HepG2 (cell line): Measurements from ENCODE around the gene CASP3. TPM values are rescaled to one million over a fixed set of nuclear protein-coding genes. Genes with fewer than 3 reads are reported as not detected.

Experiments used
- ATAC-seq: fragments of 200-7000 bp; cut with Tn5 transposase; 3 replicates; pipeline ENCODE4 v1.9.1; 2020; ENCODE audit warnings: mild to moderate bottlenecking, moderate library complexity
- BruUV-seq: library from RNA; stranded (reverse); fragments of 400-500 nt; replicated peaks from 2 replicates; lab custom pipeline; 2021; lab: Mats Ljungman, UMichigan
- CTCF ChIA-PET: fragments of 300-600 bp; formaldehyde crosslinking; extraction: SDS; loops from one replicate; lab custom pipeline; 2021; ENCODE audit warnings: low total read pairs, inconsistent platforms, low intra/inter-chr PET ratio; lab: Yijun Ruan, JAX
- POLR2A ChIA-PET: fragments of 350-600 bp; sonication (Branson Sonifier 250); formaldehyde crosslinking; loops from one replicate; lab custom pipeline; 2020; ENCODE audit warnings: antibody characterized with exemption, inconsistent platforms; lab: Yijun Ruan, JAX
- DNase-seq: peaks from one replicate; pipeline ENCODE4 v3.0.0-alpha.2; 2015; ENCODE audit warnings: low spot score
- FAIRE-seq: peaks from 3 replicates; lab custom pipeline; 2011; peaks lifted over from hg19 to GRCh38; lab: Jason Lieb, UNC
- H2AFZ ChIP-seq: one replicate; pipeline ENCODE4 v1.6.1; 2011; ENCODE audit warnings: low read length, inconsistent platforms
- H3K27ac ChIP-seq: fragments of 300-600 bp; 3 replicates; pipeline ENCODE4 v1.8.0; 2011; ENCODE audit warnings: mixed run types, mild to moderate bottlenecking, mixed read lengths, low read length, inconsistent platforms; ENCODE audit not compliant: insufficient read depth; ENCODE audit errors: extremely low read length
- H3K27me3 ChIP-seq, 2 experiments: fragments of 200-600 bp in 1 of 2; 2 replicates in 1 of 2; 3 replicates in 1 of 2; pipeline versions ENCODE4 v1.6.0 to v1.8.0; 2011; ENCODE audit warnings: low read length in 2 of 2, mild to moderate bottlenecking in 2 of 2, moderate library complexity in 2 of 2, inconsistent platforms in 1 of 2; ENCODE audit not compliant: insufficient read depth in 2 of 2, control insufficient read depth in 1 of 2
- H3K36me3 ChIP-seq, 2 experiments: fragments of 200-600 bp in 1 of 2; replicated peaks in 1 of 2; 2 replicates in 1 of 2; 3 replicates in 1 of 2; pipeline versions ENCODE4 v1.5.1 to v1.8.0; 2011; ENCODE audit warnings: low read length in 2 of 2, inconsistent platforms in 1 of 2; ENCODE audit not compliant: insufficient read depth in 2 of 2, control insufficient read depth in 1 of 2
- H3K4me1 ChIP-seq: 2 replicates; pipeline ENCODE4 v1.5.1; 2012; ENCODE audit warnings: low read length, inconsistent platforms; ENCODE audit not compliant: insufficient read depth
- H3K4me2 ChIP-seq: 2 replicates; pipeline ENCODE4 v1.6.0; 2011; ENCODE audit warnings: low read depth, low read length, inconsistent platforms
- H3K4me3 ChIP-seq, 3 experiments: fragments of 200-600 bp in 1 of 3; sonication (generic), shearing (Covaris generic) in 1 of 3; replicated peaks in 1 of 3; 2 replicates each; pipeline ENCODE4 v1.5.1; 2011 to 2016; ENCODE audit warnings: low read length in 3 of 3, inconsistent platforms in 2 of 3, low read depth in 2 of 3, mild to moderate bottlenecking in 2 of 3, control low read depth in 1 of 3, mixed read lengths in 1 of 3; ENCODE audit not compliant: insufficient read depth in 1 of 3
- H3K79me2 ChIP-seq: one replicate; pipeline ENCODE4 v1.6.1; 2011; ENCODE audit warnings: low read length, inconsistent platforms; ENCODE audit not compliant: insufficient read depth
- H3K9ac ChIP-seq: 2 replicates; pipeline ENCODE4 v1.6.0; 2011; ENCODE audit warnings: mild to moderate bottlenecking, low read depth, low read length, inconsistent platforms; ENCODE audit not compliant: insufficient read depth
- H3K9me3 ChIP-seq: 2 replicates; pipeline ENCODE4 v1.5.1; 2012; ENCODE audit warnings: mild to moderate bottlenecking, low read length
- H4K20me1 ChIP-seq: 2 replicates; pipeline ENCODE4 v1.6.0; 2011; ENCODE audit warnings: inconsistent platforms, mild to moderate bottlenecking, low read length, moderate library complexity; ENCODE audit not compliant: insufficient read depth
- PPARG ChIP-seq: conservative IDR thresholded peaks from 2 replicates; pipeline ENCODE4 v1.6.1; 2016; ENCODE audit warnings: missing biosample characterization, missing genetic modification reagents
- SATB2 ChIP-seq: sonication (generic); formaldehyde crosslinking; IDR thresholded peaks from 2 replicates; pipeline ENCODE4 v1.5.0; 2020; ENCODE audit warnings: missing genetic modification reagents
- SETDB1 ChIP-seq: sonication (generic); formaldehyde crosslinking; IDR thresholded peaks from 2 replicates; pipeline ENCODE4 v1.5.1; 2020; ENCODE audit warnings: missing genetic modification reagents, mild to moderate bottlenecking, borderline replicate concordance
- SYNCRIP ChIP-seq: fragments of 200-400 bp; formaldehyde crosslinking; IDR thresholded peaks from 2 replicates; pipeline ENCODE4 v1.6.1; 2018; ENCODE audit warnings: mild to moderate bottlenecking, low read depth, low read length; ENCODE audit not compliant: insufficient read depth
- ZNF350 ChIP-seq: sonication (generic); formaldehyde crosslinking; IDR thresholded peaks from 2 replicates; pipeline ENCODE4 v1.4.0; 2020; ENCODE audit warnings: mild to moderate bottlenecking, low read depth, missing genetic modification reagents, borderline replicate concordance
- ZNF430 ChIP-seq: sonication (generic); formaldehyde crosslinking; IDR thresholded peaks from 2 replicates; pipeline ENCODE4 v1.9.0; 2021; ENCODE audit warnings: mild to moderate bottlenecking, missing genetic modification reagents
- ZNF75D ChIP-seq: sonication (generic); formaldehyde crosslinking; IDR thresholded peaks from 2 replicates; pipeline ENCODE4 v1.8.1; 2023; ENCODE audit warnings: missing genetic modification reagents, mild to moderate bottlenecking, borderline replicate concordance
- WGBS: methylation state at CpG from one replicate; pipeline ENCODE4 v1.1.6; 2017; ENCODE audit warnings: low lambda C conversion rate; 5-methylcytosine and 5-hydroxymethylcytosine counted together
- in situ Hi-C: cut with HindIII; loops from 2 replicates; pipeline ENCODE4 v1.10.0; 2017; ENCODE audit warnings: low pct_unique_long_range_greater_than_20kb; ENCODE audit not compliant: extremely low pct_ligation_motif_present
- intact Hi-C: fragments of 100-400 bp; cut with micrococcal nuclease; formaldehyde crosslinking; loops from one replicate; pipeline ENCODE4 v1.10.0; 2022; ENCODE audit not compliant: unreplicated experiment
- polyA plus RNA-seq, 8 experiments: library from polyadenylated mRNA; depleted of rRNA in 3 of 8; stranded (reverse) in 7 of 8; unstranded in 1 of 8; fragments of >200 nt; fragmentation: Illumina TruSeq in 4 of 8; extraction: Trizol in 4 of 8; gene quantifications; 2 replicates each; pipeline versions ENCODE4 v1.2.1 to v1.2.3, GENCODE V29; 2011 to 2016; ENCODE audit warnings: low read depth in 4 of 8, missing spikeins in 1 of 8, mixed read lengths in 1 of 8; ENCODE audit not compliant: insufficient read depth in 1 of 8
- total RNA-seq, 5 experiments: library from RNA; depleted of rRNA; stranded (reverse); fragments of >200 nt; fragmentation: Illumina TruSeq; extraction: Trizol; gene quantifications; 2 replicates each; pipeline ENCODE4 v1.2.3, GENCODE V29; 2016; ENCODE audit warnings: low read depth in 1 of 5
- TF ChIP-seq, protein P1 (sequence below): sonication (generic); formaldehyde crosslinking; IDR thresholded peaks from 2 replicates; pipeline ENCODE4 v1.4.0; 2020; ENCODE audit warnings: missing genetic modification reagents
- TF ChIP-seq, protein P2 (sequence below): sonication (generic); formaldehyde crosslinking; conservative IDR thresholded peaks from 2 replicates; pipeline ENCODE4 v1.8.0; 2022; ENCODE audit warnings: mild to moderate bottlenecking, moderate library complexity, missing genetic modification reagents

CASP3 gene
- total and polyA plus RNA-seq, 2 of the 13 experiments (the other 11 are each of a cell fraction or from before 2014, with no cell fraction given) = 26.0 to 77.8 TPM

DNA sequence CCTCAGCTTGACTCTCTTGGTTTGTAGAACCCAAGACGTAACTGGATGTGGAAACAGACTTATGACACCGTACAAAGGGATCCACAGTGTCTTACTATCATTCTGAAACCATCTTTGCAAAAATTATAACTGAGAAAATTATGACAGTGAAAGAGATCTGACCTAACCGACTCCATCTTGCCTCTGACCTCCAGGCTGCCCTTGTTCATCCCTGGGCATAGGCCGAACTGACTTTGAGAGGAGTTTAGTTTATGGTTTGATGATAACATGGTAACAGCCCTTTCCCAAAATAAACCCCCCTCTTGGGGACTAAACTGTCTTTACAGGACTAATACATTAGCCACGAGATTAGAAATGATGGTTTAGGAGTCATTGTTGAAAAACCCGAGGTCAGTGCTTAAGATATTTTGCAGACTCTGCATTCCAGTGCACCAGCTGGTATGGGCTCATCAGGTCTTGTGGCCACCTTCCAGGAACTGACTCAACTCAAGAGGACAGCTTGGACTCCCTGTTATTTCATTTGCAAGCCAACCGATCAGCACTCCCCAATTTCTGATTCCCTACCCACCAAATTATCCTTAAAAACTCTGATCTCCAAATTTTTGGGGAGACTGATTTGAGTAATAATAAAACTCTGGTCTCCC, 49.6 kb downstream of the CASP3 start:
- Histone ChIP-seq H4K20me1 (no peaks in the 10 kb centered on the region), H3K4me2 (no peak overlapping the region), H3K27ac (no peak overlapping the region), H3K4me3 (no peak overlapping the region), H3K9ac (no peak overlapping the region), H3K36me3 (no peaks in the 10 kb centered on the region), H3K4me1 (peaks cover 44% of the 10 kb centered on the region), H2AFZ (no peak overlapping the region), H3K27me3 (no peaks in the 10 kb centered on the region), H3K9me3 (peaks cover 6% of the 10 kb centered on the region), H3K79me2 (no peaks in the 10 kb centered on the region)
- 94% methylated on average over 6 of the region's 7 CpGs for WGBS
- BruUV-seq = no TSS peak
- CTCF ChIA-PET = no interaction called here
- TF ChIP-seq, protein P1, sequence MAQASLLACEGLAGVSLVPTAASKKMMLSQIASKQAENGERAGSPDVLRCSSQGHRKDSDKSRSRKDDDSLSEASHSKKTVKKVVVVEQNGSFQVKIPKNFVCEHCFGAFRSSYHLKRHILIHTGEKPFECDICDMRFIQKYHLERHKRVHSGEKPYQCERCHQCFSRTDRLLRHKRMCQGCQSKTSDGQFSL = no peak
- in situ Hi-C loops = no loop called here
- POLR2A ChIA-PET = interaction anchor here (1.3 kb wide), 1 partner anchor 9 kb away, joined by 4 read pairs; no protein-coding TSS in a partner anchor
- no peak for FAIRE-seq
- no peak for DNase-seq
- intact Hi-C loops = no loop called here
- no peak for ATAC-seq

DNA sequence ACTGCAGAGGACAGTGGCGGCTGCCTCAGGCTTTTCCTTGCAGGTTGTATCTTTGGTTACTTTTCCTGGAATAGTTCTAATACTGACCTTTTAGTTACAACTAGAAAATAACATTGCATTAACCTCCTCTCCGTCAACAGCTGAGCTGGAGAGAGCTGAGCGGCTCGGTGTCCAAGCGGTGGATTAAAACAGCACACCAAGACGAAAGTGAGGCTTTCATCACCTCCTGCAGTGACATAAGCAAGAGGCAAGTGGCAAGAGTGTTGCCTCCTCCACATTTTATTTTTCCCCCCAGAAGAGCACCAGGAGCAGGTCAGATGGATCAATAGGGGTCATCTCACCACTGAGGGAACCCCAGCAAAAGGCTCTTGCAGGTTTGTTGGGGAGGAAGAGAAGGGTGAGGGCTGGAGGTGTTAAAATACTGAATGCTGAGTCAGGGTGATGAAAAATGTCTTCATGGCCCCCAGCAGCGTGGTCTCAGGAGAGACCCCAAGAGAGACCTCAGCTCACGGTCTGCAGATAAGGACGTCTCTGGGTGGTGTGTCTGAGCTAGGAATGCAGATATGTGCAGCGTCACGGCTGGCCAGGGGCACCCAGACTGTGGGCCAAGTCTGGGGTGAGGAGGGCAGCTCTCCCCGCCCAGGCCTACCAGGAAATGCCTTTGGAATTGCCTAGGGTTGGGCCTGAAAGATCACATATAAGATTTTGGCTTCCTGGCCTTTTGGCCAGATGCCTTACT, 50.3 kb downstream of the CASP3 start:
- Histone ChIP-seq H2AFZ (no peak overlapping the region), H3K9me3 (no peaks in the 10 kb centered on the region; the same call in 1 of the 2 replicates), H3K27me3 (no peaks in the 10 kb centered on the region), H3K9ac (no peak overlapping the region), H3K79me2 (no peaks in the 10 kb centered on the region), H3K27ac (no peak overlapping the region), H3K4me2 (no peak overlapping the region), H4K20me1 (no peaks in the 10 kb centered on the region), H3K36me3 (no peaks in the 10 kb centered on the region), H3K4me3 (no peak overlapping the region), H3K4me1 (peaks cover 44% of the 10 kb centered on the region)
- 90% methylated on average over 11 of the region's 12 CpGs for WGBS
- ChIA-PET CTCF (no interaction called here), POLR2A (interaction anchor here (1.3 kb wide), 1 partner anchor 10 kb away, joined by 4 read pairs; no protein-coding TSS in a partner anchor)
- no peak for FAIRE-seq
- no peak for ATAC-seq
- BruUV-seq = no TSS peak
- in situ Hi-C loops = no loop called here
- no peak for DNase-seq
- TF ChIP-seq SETDB1 (CRISPR knock-in tag) (no peak), ZNF75D (no peak), PPARG (no peak), ZNF350 (CRISPR knock-in tag) (no peak), ZNF430 (CRISPR knock-in tag) (no peak), SATB2 (no peak), SYNCRIP (no peak)
- TF ChIP-seq, protein P2, sequence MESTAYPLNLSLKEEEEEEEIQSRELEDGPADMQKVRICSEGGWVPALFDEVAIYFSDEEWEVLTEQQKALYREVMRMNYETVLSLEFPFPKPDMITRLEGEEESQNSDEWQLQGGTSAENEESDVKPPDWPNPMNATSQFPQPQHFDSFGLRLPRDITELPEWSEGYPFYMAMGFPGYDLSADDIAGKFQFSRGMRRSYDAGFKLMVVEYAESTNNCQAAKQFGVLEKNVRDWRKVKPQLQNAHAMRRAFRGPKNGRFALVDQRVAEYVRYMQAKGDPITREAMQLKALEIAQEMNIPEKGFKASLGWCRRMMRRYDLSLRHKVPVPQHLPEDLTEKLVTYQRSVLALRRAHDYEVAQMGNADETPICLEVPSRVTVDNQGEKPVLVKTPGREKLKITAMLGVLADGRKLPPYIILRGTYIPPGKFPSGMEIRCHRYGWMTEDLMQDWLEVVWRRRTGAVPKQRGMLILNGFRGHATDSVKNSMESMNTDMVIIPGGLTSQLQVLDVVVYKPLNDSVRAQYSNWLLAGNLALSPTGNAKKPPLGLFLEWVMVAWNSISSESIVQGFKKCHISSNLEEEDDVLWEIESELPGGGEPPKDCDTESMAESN (CRISPR knock-in tag) = no peak
- intact Hi-C loops = no loop called here
